Gastrocnemius medialis (tissue), 4 donors: ENCODE data around the gene FHIP1B. TPM values are rescaled to one million over a fixed set of nuclear protein-coding genes. Genes with fewer than 3 reads are reported as not detected.

Experiments
- ATAC-seq, 2 donors: fragments of 150-250 bp; one replicate each; pipeline ENCODE4 v1.9.1; 2016
- DNase-seq, 2 donors: peaks; one replicate each; pipeline ENCODE4 v3.0.0-alpha.2; 2019
- H3K27ac ChIP-seq, 4 donors: fragments of 200-600 bp; sonication (generic); 1 replicate in 1 of 4; 2 replicates in 3 of 4; pipeline ENCODE4 v1.5.1; 2016 to 2018; ENCODE audit warnings: mild to moderate bottlenecking in 2 of 4, moderate library complexity in 1 of 4
- H3K27me3 ChIP-seq, 3 donors: fragments of 200-600 bp; sonication (generic) in 2 of 3; 1 replicate in 1 of 3; 2 replicates in 2 of 3; pipeline versions ENCODE4 v1.5.1 to v1.6.0; 2016 to 2019; ENCODE audit warnings: mild to moderate bottlenecking in 1 of 3, moderate library complexity in 1 of 3
- H3K36me3 ChIP-seq, 2 donors: fragments of 200-600 bp; sonication (generic) in 1 of 2; one replicate each; pipeline ENCODE4 v1.5.1; 2017 to 2018
- H3K4me1 ChIP-seq, 2 donors: fragments of 200-600 bp; sonication (generic) in 1 of 2; one replicate each; pipeline ENCODE4 v1.5.1; 2016 to 2017; ENCODE audit warnings: mild to moderate bottlenecking in 2 of 2
- H3K4me3 ChIP-seq, 4 donors: fragments of 200-600 bp; sonication (generic) in 3 of 4; 1 replicate in 1 of 4; 2 replicates in 3 of 4; pipeline ENCODE4 v1.5.1; 2016 to 2019; ENCODE audit warnings: mild to moderate bottlenecking in 2 of 4
- H3K9me3 ChIP-seq, 3 donors: fragments of 200-600 bp; sonication (generic) in 2 of 3; 1 replicate in 1 of 3; 2 replicates in 2 of 3; pipeline ENCODE4 v1.5.1; 2016 to 2019
- POLR2A ChIP-seq, 2 donors: fragments of 450-650 bp; IDR thresholded peaks; one replicate each; pipeline ENCODE4 v1.6.1; 2017; ENCODE audit warnings: antibody characterized with exemption in 2 of 2, mild to moderate bottlenecking in 2 of 2, moderate library complexity in 2 of 2
- in situ Hi-C, 4 donors: fragments of 200-750 bp; cut with MboI; loops; one replicate each; pipeline versions ENCODE4 v1.15.0 to v1.8.0; 2017; ENCODE audit warnings: low sequenced_read_pairs in 4 of 4
- intact Hi-C: fragments of 100-400 bp; cut with DNase I; formaldehyde crosslinking; loops from one replicate; pipeline ENCODE4 v1.15.1; 2023; ENCODE audit warnings: low total_unique reads
- total RNA-seq, 4 donors: library from RNA; depleted of rRNA; stranded (reverse); fragments of >200 nt; gene quantifications; one replicate each; pipeline versions ENCODE4 v1.1.0 to v1.2.3, GENCODE V29; 2016
- TF ChIP-seq, protein P1 (sequence below), 5 experiments: fragments of 450-650 bp in 3 of 5; fragments of 200-600 bp in 2 of 5; sonication (generic) in 2 of 5; IDR thresholded peaks in 4 of 5; conservative IDR thresholded peaks in 1 of 5; 1 replicate in 4 of 5; 2 replicates in 1 of 5; pipeline ENCODE4 v1.5.1; 2016 to 2019; ENCODE audit warnings: antibody characterized with exemption in 5 of 5, mild to moderate bottlenecking in 3 of 5, moderate library complexity in 3 of 5

FHIP1B gene
- total RNA-seq, 4 donors from 2014 or later, result 23.9 to 41.7 (median 33.9) TPM

DNA sequence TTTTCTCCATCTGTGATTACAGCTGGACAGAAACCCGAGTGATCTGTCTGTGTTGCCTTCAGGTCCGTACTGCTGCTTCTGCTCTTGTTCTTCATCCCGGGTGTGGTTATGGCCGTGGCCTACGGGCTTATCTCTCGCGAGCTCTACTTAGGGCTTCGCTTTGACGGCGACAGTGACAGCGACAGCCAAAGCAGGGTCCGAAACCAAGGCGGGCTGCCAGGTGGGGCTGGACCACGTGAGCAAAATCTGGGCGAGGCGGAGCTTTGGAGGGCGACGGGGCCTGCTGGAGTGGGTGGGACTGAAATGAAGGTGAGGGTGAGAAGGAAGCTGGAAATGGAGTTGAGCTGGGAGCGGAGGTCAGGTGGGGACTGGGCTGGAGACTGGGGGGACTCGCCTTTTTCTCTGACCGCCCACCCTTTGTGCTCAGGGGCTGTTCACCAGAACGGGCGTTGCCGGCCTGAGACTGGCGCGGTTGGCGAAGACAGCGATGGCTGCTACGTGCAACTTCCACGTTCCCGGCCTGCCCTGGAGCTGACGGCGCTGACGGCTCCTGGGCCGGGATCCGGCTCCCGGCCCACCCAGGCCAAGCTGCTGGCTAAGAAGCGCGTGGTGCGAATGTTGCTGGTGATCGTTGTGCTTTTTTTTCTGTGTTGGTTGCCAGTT lies 36.3 kb upstream of the FHIP1B start:
- Histone ChIP-seq H3K4me1 (peaks cover 18 to 20% of the 10 kb centered on the region in 2 donors), H3K27ac (no peak overlapping the region), H3K27me3 (no peaks in the 10 kb centered on the region), H3K36me3 (no peaks in the 10 kb centered on the region), H3K9me3 (no peaks in the 10 kb centered on the region), H3K4me3 (no peak overlapping the region)
- in situ Hi-C loops (no loop called here), intact Hi-C loops (no loop called here)
- TF ChIP-seq, protein P1, sequence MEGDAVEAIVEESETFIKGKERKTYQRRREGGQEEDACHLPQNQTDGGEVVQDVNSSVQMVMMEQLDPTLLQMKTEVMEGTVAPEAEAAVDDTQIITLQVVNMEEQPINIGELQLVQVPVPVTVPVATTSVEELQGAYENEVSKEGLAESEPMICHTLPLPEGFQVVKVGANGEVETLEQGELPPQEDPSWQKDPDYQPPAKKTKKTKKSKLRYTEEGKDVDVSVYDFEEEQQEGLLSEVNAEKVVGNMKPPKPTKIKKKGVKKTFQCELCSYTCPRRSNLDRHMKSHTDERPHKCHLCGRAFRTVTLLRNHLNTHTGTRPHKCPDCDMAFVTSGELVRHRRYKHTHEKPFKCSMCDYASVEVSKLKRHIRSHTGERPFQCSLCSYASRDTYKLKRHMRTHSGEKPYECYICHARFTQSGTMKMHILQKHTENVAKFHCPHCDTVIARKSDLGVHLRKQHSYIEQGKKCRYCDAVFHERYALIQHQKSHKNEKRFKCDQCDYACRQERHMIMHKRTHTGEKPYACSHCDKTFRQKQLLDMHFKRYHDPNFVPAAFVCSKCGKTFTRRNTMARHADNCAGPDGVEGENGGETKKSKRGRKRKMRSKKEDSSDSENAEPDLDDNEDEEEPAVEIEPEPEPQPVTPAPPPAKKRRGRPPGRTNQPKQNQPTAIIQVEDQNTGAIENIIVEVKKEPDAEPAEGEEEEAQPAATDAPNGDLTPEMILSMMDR (IDR thresholded peaks at IDR 0.05 in 4 of 5, conservative IDR thresholded peaks at IDR 0.05 in 1 of 5), result no peak
- no peak for TF ChIP-seq POLR2A (IDR thresholded peaks at IDR 0.05)
- ATAC-seq, result no peak
- no peak for DNase-seq

DNA sequence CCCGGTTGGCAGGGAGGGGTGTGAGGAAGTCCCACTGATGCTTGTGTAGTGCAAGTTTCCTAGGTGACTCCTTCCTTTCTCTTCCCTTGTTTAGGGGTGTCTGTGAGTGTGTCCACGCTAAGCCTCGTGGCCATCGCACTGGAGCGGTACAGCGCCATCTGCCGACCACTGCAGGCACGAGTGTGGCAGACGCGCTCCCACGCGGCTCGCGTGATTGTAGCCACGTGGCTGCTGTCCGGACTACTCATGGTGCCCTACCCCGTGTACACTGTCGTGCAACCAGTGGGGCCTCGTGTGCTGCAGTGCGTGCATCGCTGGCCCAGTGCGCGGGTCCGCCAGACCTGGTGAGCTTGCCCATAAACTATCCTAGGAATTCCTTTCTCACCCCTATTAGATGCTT lies 35.6 kb upstream of the FHIP1B start:
- TF ChIP-seq, protein P1 (IDR thresholded peaks at IDR 0.05 in 4 of 5, conservative IDR thresholded peaks at IDR 0.05 in 1 of 5), result no peak
- TF ChIP-seq POLR2A (IDR thresholded peaks at IDR 0.05), result no peak
- in situ Hi-C loops, result no loop called here
- Histone ChIP-seq H3K36me3 (no peaks in the 10 kb centered on the region), H3K4me3 (no peak overlapping the region), H3K27me3 (no peaks in the 10 kb centered on the region), H3K27ac (no peak overlapping the region), H3K4me1 (peaks cover 18 to 20% of the 10 kb centered on the region in 2 donors), H3K9me3 (no peaks in the 10 kb centered on the region)
- intact Hi-C loops, result no loop called here
- no peak for DNase-seq
- ATAC-seq, result no peak

DNA sequence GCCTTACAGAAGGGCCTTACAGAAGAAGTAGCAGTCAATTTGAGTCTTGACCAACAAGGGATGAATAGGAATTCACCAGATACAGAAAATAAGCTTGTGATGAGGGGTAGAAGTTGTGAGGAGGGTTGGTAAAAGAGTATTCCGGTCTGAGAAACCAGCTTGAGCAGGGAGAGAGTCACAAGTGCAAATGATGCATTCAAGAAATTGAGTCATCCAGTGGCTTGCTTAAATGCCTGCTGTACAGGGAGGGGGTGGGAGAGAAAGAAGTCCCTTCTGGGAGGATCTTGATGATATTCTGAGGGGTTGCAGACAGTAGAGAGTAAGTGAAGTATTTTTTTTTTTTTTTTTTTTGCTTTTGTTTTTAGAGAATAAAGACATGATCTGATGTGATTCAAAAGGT lies 34.4 kb upstream of the FHIP1B start:
- Histone ChIP-seq H3K4me3 (no peak overlapping the region), H3K36me3 (no peaks in the 10 kb centered on the region), H3K27me3 (no peaks in the 10 kb centered on the region), H3K9me3 (no peaks in the 10 kb centered on the region), H3K27ac (no peak overlapping the region), H3K4me1 (peaks cover 18 to 20% of the 10 kb centered on the region in 2 donors)
- in situ Hi-C loops (no loop called here), intact Hi-C loops (no loop called here)
- no peak for DNase-seq
- no peak for ATAC-seq
- TF ChIP-seq POLR2A (IDR thresholded peaks at IDR 0.05), result no peak
- TF ChIP-seq, protein P1 (IDR thresholded peaks at IDR 0.05 in 4 of 5, conservative IDR thresholded peaks at IDR 0.05 in 1 of 5), result no peak

DNA sequence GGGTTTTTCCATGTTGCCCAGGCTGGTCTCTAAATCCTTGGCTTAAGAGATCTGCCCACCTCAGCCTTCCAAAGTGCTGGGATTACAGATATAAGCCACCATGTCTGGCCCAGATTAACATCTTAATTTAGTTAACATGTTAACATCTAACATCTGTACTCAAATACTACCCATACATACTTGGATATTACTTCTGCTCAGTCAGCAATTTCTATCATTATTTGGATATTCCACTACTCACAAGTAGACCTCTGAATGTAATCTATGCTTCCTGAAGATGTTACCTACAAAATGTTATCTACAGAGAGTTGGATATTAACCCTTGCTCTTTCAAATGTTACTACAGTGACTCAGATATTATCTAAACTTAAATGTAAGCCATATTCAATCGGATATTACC lies 29.2 kb upstream of the FHIP1B start:
- Histone ChIP-seq H3K4me1 (peaks cover 4 to 7% of the 10 kb centered on the region in 2 donors), H3K4me3 (no peak overlapping the region), H3K36me3 (no peaks in the 10 kb centered on the region), H3K9me3 (no peaks in the 10 kb centered on the region), H3K27ac (no peak overlapping the region), H3K27me3 (peaks cover 13 to 22% (median 19%) of the 10 kb centered on the region in 3 donors)
- DNase-seq (no peak), ATAC-seq (no peak)
- TF ChIP-seq, protein P1 (IDR thresholded peaks at IDR 0.05 in 4 of 5, conservative IDR thresholded peaks at IDR 0.05 in 1 of 5), result no peak
- TF ChIP-seq POLR2A (IDR thresholded peaks at IDR 0.05), result no peak
- in situ Hi-C loops, result no loop called here
- intact Hi-C loops, result no loop called here
